GM12878 (cell line): ENCODE measurements around the gene AKAP13. TPM values are rescaled to one million over a fixed set of nuclear protein-coding genes. Genes with fewer than 3 reads are reported as not detected.

ENCODE experiments used
- BCLAF1 ChIP-seq: fragments of 450-650 bp; IDR thresholded peaks from 2 replicates; pipeline ENCODE4 v1.6.1; 2017; ENCODE audit warnings: antibody characterized with exemption, mild to moderate bottlenecking, moderate library complexity
- CHD1 ChIP-seq: IDR thresholded peaks from 2 replicates; pipeline ENCODE4 v1.6.1; 2012; ENCODE audit warnings: low read depth, low read length, improper control_type of control experiment
- HDAC2 ChIP-seq: fragments of 200-600 bp; sonication (generic); IDR thresholded peaks from 2 replicates; pipeline ENCODE4 v1.6.1; 2017
- PAX8 ChIP-seq: fragments of 450-650 bp; IDR thresholded peaks from 2 replicates; pipeline ENCODE4 v1.6.1; 2017; ENCODE audit warnings: mild to moderate bottlenecking, moderate library complexity
- PRDM15 ChIP-seq: fragments of 450-650 bp; formaldehyde crosslinking; IDR thresholded peaks from 2 replicates; pipeline ENCODE4 v1.4.0; 2020; ENCODE audit warnings: mild to moderate bottlenecking, moderate library complexity
- RAD21 ChIP-seq: IDR thresholded peaks from 2 replicates; pipeline ENCODE4 v1.6.1; 2011; ENCODE audit warnings: mild to moderate bottlenecking, low read depth, low read length, moderate library complexity; ENCODE audit not compliant: insufficient read depth
- ZBTB33 ChIP-seq: fragments of 450-650 bp; IDR thresholded peaks from 2 replicates; pipeline ENCODE4 v1.6.1; 2017; ENCODE audit warnings: mild to moderate bottlenecking
- ZBTB40 ChIP-seq: fragments of 450-650 bp; IDR thresholded peaks from 2 replicates; pipeline ENCODE4 v1.6.1; 2016; ENCODE audit warnings: mild to moderate bottlenecking, moderate library complexity, borderline replicate concordance
- polyA plus RNA-seq, 11 experiments: library from polyadenylated mRNA; depleted of rRNA in 4 of 11; unstranded in 6 of 11; stranded (reverse) in 5 of 11; fragments of >200 nt; fragmentation: Nextera tagmentation in 4 of 11; fragmentation: Illumina TruSeq in 1 of 11; extraction: Ambion mirVana in 4 of 11; extraction: Trizol in 1 of 11; gene quantifications; 1 replicate in 1 of 11; 2 replicates in 10 of 11; pipeline versions ENCODE4 v1.2.1 to v1.2.3, GENCODE V29; 2011 to 2016; ENCODE audit warnings: inconsistent platforms in 2 of 11, missing spikeins in 2 of 11, low read depth in 1 of 11
- total RNA-seq, 4 experiments: library from RNA; depleted of rRNA in 3 of 4; stranded (reverse); fragments of >200 nt in 3 of 4; fragmentation: Illumina TruSeq in 1 of 4; extraction: Trizol in 1 of 4; gene quantifications; 2 replicates each; pipeline versions ENCODE4 v1.2.1 to v1.2.3, GENCODE V29; 2013 to 2021

Gene AKAP13
- total and polyA plus RNA-seq, 10 of the 15 experiments (the other 5 are each of a cell fraction or from before 2014, with no cell fraction given) = 14.4 to 74.9 (median 55.1) TPM

- TF ChIP-seq ZBTB33 (no peak), HDAC2 (no peak), ZBTB40 (no peak), PRDM15 (CRISPR knock-in tag) (no peak), PAX8 (no peak), BCLAF1 (no peak), CHD1 (no peak), RAD21 (no peak)
These were observed 91.9 kb downstream of the AKAP13 start (continued) for GRCh38 chr15:85472349-85472748.
